NT2/D1 (cell line): ENCODE measurements around the gene KCNS1.

ENCODE experiments used
- SUZ12 ChIP-seq: IDR thresholded peaks from 2 replicates; pipeline ENCODE4 v1.6.1; 2011; ENCODE audit not compliant: insufficient read length, insufficient read depth; ENCODE audit errors: extremely low read depth
- ZNF274 ChIP-seq: IDR thresholded peaks from 2 replicates; pipeline ENCODE4 v1.6.1; 2011; ENCODE audit warnings: mild to moderate bottlenecking, low read depth, low read length

DNA sequence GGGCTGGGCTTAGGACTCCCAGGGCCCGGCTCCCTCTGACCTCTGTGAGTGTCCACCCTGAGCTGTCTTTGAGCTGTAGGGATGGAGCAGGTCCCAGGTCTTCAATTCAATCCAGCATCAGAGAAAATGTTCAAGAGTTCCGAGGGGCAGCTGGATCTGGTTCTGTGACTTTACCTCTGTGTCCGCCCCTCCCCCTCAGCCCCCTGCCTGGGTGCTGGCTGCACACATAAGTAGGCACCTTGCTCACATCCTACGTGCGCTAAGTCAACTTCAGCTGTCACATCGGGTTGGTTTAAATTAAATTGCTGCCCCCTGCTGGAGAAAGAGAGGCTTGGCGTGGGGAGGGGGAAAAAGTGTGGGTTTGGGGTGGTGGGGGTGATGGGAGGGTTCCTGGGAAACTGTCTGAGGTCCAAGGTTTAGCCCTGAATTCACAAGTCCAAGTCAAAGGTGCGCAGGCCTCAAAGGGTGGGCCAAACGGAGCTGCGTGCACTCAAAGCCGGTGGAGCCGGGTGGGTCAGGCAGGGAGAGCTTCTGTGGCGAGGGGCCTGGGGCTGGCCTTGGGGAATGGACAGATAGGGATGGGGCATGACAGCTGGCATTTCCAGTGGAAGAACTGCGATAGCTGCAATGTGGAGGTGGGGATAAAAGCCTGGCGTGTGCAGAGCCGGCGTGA, 11.0 kb upstream of the KCNS1 start:
- TF ChIP-seq ZNF274 (no peak), SUZ12 (no peak)
